Amniotic stem cell (primary cell): ENCODE measurements around the gene MAP2K7.
"Not testable (repeated sequence)": the region's sequence is repeated elsewhere in the genome, so short reads cannot be mapped to it uniquely, and the experiment has no call there.

Source experiments
- DNase-seq: peaks from one replicate; lab custom pipeline; 2025; lab: John Stamatoyannopoulos, UW

Gene MAP2K7

GRCh38 chr19:7903244-7904073 lies at the start of gene MAP2K7:
Gene MAP2K7 (plus strand): TSS chr19:7903877. CDS start chr19:7903945, 68 bp downstream.
- peak; percentile 97 for DNase-seq

- DNase-seq: no peak
Measured at GRCh38 chr19:7855426-7856108, 48.1 kb upstream of the MAP2K7 start.

- no peak for DNase-seq
Measured at GRCh38 chr19:7856109-7856591, 47.5 kb upstream of the MAP2K7 start.

- no peak for DNase-seq
Measured at GRCh38 chr19:7856679-7857663, 46.7 kb upstream of the MAP2K7 start.

GRCh38 chr19:7857727-7858108 lies 46.0 kb upstream of the MAP2K7 start:
- no peak for DNase-seq

GRCh38 chr19:7858109-7858770 lies 45.4 kb upstream of the MAP2K7 start:
- DNase-seq: no peak

GRCh38 chr19:7859087-7859486 lies 44.6 kb upstream of the MAP2K7 start:
- DNase-seq: not testable (repeated sequence)

- DNase-seq: no peak
Measured at GRCh38 chr19:7859831-7860713, 43.6 kb upstream of the MAP2K7 start.

GRCh38 chr19:7860714-7861618 lies 42.7 kb upstream of the MAP2K7 start:
- no peak for DNase-seq

- DNase-seq: no peak
Measured at GRCh38 chr19:7861619-7862412, 41.9 kb upstream of the MAP2K7 start.

- DNase-seq: no peak
Measured at GRCh38 chr19:7862413-7862951, 41.2 kb upstream of the MAP2K7 start.

GRCh38 chr19:7863157-7863970 lies 40.3 kb upstream of the MAP2K7 start:
- DNase-seq: no peak

- DNase-seq: no peak
Measured at GRCh38 chr19:7863971-7864689, 39.5 kb upstream of the MAP2K7 start.

- no peak for DNase-seq
Measured at GRCh38 chr19:7864690-7865074, 39.0 kb upstream of the MAP2K7 start.

- DNase-seq: no peak
Measured at GRCh38 chr19:7865262-7865911, 38.3 kb upstream of the MAP2K7 start.

- DNase-seq: no peak
Measured at GRCh38 chr19:7866399-7867091, 37.1 kb upstream of the MAP2K7 start.
